Mammary epithelial cell (primary cell): ENCODE results near the gene ALDOA.

Experiments used
- CTCF ChIP-seq, 2 donors: IDR thresholded peaks in 1 of 2; conservative IDR thresholded peaks in 1 of 2; 2 replicates each; pipeline ENCODE4 v1.5.1; 2011 to 2012; ENCODE audit warnings: inconsistent platforms in 2 of 2, low read length in 2 of 2, mild to moderate bottlenecking in 2 of 2, control low read depth in 1 of 2, low read depth in 1 of 2; ENCODE audit not compliant: insufficient read depth in 1 of 2; ENCODE audit errors: extremely low read depth in 1 of 2
- EZH2 ChIP-seq: IDR thresholded peaks from 2 replicates; pipeline ENCODE4 v1.6.1; 2012; ENCODE audit warnings: low read length, inconsistent platforms, borderline replicate concordance

- TF ChIP-seq CTCF (conservative IDR thresholded peaks at IDR 0.05 in 1 of 2, IDR thresholded peaks at IDR 0.05 in 1 of 2; ENCODE audit: extremely low read depth in 1 of 2, insufficient read depth in 1 of 2, low read depth in 1 of 2, low read length in 2 of 2) (no peak), EZH2 (no peak)
These were observed 17.9 kb downstream of the ALDOA start for GRCh38 chr16:30083216-30084055.
